PC-9 (cell line): ENCODE data around the gene AHNAK.

Source experiments
- CTCF ChIP-seq: fragments of 200-600 bp; sonication (generic); conservative IDR thresholded peaks from 2 replicates; pipeline ENCODE4 v1.6.1; 2017; ENCODE audit warnings: mixed run types, antibody characterized with exemption, mild to moderate bottlenecking, moderate library complexity
- EZH2 ChIP-seq: fragments of 200-600 bp; sonication (generic); IDR thresholded peaks from 2 replicates; pipeline ENCODE4 v1.8.0; 2017; ENCODE audit warnings: antibody characterized with exemption, low read depth

- TF ChIP-seq CTCF (no peak), EZH2 (no peak)
Measured at GRCh38 chr11:62516736-62517371, 29.8 kb downstream of the AHNAK start.
